Retinal pigment epithelial cell (primary cell): ENCODE results near the gene ANKRD27.

Experiments used
- DNase-seq: peaks from one replicate; pipeline ENCODE4 v3.0.0-alpha.2; 2010; ENCODE audit warnings: low read depth
- H3K4me3 ChIP-seq: 2 replicates; pipeline ENCODE4 v1.5.1; 2011; ENCODE audit warnings: mild to moderate bottlenecking, low read length, control low read depth, moderate library complexity
- TF ChIP-seq, protein P1 (sequence below): conservative IDR thresholded peaks from 2 replicates; pipeline ENCODE4 v1.5.1; 2011; ENCODE audit warnings: low read depth, low read length, control low read depth, inconsistent platforms

The ANKRD27 gene

DNA sequence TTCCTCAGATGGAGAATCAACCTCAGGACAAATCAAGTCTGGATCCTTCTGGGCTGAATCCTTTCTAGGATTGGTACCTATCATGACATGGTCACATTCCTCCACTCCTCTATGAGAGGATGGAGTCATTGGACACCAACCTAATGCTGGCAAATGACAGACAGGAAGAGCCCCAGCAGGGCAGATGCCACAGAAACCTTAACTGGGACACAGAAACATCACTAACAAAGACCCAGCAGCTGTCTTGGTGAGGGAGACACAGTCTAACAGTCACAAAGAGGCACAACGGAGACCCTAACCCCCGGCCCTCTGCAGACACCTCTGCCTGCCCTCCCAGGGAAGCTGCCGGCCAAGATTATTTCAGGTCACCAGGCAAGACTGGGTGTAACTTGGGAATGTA, 2.1 kb downstream of the ANKRD27 start:
- TF ChIP-seq, protein P1, sequence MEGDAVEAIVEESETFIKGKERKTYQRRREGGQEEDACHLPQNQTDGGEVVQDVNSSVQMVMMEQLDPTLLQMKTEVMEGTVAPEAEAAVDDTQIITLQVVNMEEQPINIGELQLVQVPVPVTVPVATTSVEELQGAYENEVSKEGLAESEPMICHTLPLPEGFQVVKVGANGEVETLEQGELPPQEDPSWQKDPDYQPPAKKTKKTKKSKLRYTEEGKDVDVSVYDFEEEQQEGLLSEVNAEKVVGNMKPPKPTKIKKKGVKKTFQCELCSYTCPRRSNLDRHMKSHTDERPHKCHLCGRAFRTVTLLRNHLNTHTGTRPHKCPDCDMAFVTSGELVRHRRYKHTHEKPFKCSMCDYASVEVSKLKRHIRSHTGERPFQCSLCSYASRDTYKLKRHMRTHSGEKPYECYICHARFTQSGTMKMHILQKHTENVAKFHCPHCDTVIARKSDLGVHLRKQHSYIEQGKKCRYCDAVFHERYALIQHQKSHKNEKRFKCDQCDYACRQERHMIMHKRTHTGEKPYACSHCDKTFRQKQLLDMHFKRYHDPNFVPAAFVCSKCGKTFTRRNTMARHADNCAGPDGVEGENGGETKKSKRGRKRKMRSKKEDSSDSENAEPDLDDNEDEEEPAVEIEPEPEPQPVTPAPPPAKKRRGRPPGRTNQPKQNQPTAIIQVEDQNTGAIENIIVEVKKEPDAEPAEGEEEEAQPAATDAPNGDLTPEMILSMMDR: no peak
- H3K4me3 ChIP-seq: no peak overlapping the region
- DNase-seq: no peak

- no peak for DNase-seq
- H3K4me3 ChIP-seq: no peak overlapping the region
- TF ChIP-seq, protein P1: no peak
Measured at GRCh38 chr19:32671883-32672593, 2.9 kb downstream of the ANKRD27 start.

DNA sequence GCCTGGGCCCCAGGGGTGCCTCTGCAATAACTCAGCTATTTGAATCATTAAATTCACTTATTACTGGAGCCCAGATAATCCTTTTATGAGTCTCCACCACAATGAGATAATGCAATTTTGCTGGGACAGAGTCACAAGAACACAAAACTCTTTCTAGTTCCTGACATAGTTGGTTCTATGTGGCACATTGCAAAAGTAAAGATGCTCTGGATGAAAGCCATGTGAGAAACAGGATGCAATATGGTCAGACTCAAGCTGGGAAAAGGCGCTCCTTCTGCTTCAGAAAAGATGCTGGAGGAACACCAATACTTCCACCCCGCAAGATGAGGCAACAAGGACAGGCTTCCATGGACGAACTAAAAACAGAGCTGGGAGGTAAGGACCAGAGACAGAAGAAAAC, 5.7 kb downstream of the ANKRD27 start:
- TF ChIP-seq, protein P1: no peak
- H3K4me3 ChIP-seq: no peak overlapping the region
- no peak for DNase-seq

GRCh38 chr19:32666084-32666483, 8.9 kb downstream of the ANKRD27 start:
- no peak for DNase-seq
- no peak overlapping the region for H3K4me3 ChIP-seq
- TF ChIP-seq, protein P1: no peak

GRCh38 chr19:32662186-32662585, 12.8 kb downstream of the ANKRD27 start:
- TF ChIP-seq, protein P1: no peak
- DNase-seq: no peak
- H3K4me3 ChIP-seq: no peak overlapping the region

- TF ChIP-seq, protein P1: no peak
- no peak overlapping the region for H3K4me3 ChIP-seq
- DNase-seq: no peak
Measured at GRCh38 chr19:32661318-32661717, 13.7 kb downstream of the ANKRD27 start.

DNA sequence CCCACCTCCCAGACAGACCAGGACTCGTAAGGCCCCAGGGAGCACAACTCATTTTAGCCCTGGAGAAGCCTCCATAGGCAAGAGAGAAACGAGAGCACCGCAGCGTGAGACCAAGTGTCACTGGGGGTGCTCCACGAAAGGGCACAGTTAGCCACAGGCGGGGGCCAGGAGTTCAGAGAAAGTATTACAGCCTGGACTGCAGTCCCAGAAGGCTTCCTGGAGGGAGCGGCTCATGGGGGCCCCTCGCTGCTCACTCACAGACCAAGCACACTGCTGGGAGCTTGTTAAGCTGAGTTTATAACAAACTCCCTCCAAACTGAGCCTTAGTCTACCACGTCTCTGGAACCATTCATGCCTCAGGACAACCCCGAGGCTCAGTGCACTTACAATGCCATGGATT, 16.5 kb downstream of the ANKRD27 start:
- no peak for DNase-seq
- H3K4me3 ChIP-seq: no peak overlapping the region
- TF ChIP-seq, protein P1: no peak
